Adipocyte (in vitro differentiated cells): ENCODE data around the gene C11orf65.

Experiments used
- DNase-seq: peaks from one replicate; pipeline ENCODE4 v3.0.0-alpha.2; 2015; ENCODE audit warnings: low read depth
- H3K27me3 ChIP-seq: replicated peaks from 2 replicates; pipeline ENCODE4 v1.7.0; 2013; ENCODE audit warnings: mild to moderate bottlenecking, low read length, moderate library complexity; ENCODE audit not compliant: control insufficient read depth, insufficient read depth
- H3K36me3 ChIP-seq: 2 replicates; pipeline ENCODE4 v1.7.0; 2013; ENCODE audit warnings: low read length, mild to moderate bottlenecking, moderate library complexity; ENCODE audit not compliant: control insufficient read depth, insufficient read depth, severe bottlenecking
- H3K4me1 ChIP-seq: 2 replicates; pipeline ENCODE4 v1.7.0; 2013; ENCODE audit warnings: mild to moderate bottlenecking, low read length, moderate library complexity; ENCODE audit not compliant: control insufficient read depth, insufficient read depth
- H3K4me3 ChIP-seq: 2 replicates; pipeline ENCODE4 v1.7.0; 2013; ENCODE audit warnings: mild to moderate bottlenecking, low read length, moderate library complexity
- H3K9ac ChIP-seq: 2 replicates; pipeline ENCODE4 v1.7.0; 2013; ENCODE audit warnings: mild to moderate bottlenecking, low read length, moderate library complexity
- H3K9me3 ChIP-seq: 2 replicates; pipeline ENCODE4 v1.7.0; 2013; ENCODE audit warnings: mild to moderate bottlenecking, low read length, moderate library complexity; ENCODE audit not compliant: control insufficient read depth

C11orf65 gene

DNA sequence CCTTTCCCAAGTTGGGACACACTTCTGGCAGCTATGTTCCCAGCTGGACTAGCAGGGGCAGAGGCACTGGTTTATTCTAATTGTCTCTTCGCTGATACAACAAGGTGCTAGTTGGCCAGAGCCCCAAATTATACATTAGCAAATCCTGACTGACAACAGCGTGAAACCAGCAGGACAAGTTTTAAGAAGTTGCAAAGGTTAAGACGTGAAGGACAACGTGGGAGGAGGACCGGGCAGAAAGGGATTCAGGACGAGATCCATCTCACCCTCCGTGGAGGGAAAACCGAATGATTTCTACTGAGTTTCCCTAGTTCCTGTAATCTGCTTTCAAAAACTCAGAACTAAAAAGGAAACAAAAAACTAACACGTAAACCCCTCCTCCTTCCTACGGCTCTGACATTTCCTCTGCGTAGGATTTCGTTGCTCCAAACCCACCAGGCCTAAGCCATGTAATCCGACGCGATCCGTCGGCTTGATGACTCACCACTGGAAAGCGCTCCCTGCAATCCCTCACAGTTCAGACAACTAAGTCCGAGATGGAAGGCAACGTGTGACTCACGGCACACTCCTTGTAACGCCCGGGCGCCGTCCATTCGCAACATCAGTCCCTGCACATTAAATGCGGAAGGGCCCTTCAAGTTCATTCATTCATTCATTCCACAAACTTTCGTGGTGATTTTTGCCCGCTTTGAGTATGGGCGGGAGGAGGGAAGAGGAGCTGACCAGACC is 30.2 kb upstream of the C11orf65 start:
- peak overlapping the region; percentile 86 for H3K4me3 ChIP-seq
- DNase-seq, result peak; percentile 99
- H3K9ac ChIP-seq, result peak overlapping the region; percentile 86

DNA sequence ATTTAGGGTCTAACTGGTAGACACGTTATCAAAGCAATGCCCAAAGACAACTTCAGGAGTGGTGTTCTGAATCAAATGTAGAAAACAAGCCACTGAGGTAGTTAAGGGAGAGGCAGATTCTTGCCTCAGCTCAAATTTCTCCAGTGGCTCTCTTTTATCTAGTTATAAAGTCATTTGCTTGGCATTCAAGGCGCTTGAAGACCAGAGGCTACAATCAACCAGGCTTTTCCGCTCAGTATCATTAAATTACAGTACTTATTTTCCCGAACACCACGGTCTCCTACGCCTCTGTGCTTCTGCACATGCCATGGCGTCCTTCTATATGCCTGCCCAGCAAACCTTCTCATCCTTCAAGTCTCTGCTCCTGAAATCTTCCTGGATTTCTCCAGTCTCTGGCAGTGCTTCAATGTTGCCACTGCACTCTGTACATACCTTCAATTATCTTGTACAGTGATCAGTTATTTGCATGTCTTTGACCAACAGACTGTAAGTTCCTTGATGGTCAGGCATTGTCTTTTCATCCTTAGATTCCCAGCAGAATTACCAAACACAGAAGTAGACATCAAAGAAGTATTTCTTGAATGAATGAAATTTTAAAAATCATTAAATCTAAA is 29.4 kb upstream of the C11orf65 start:
- no peaks in the 10 kb centered on the region for H3K9me3 ChIP-seq
- H3K27me3 ChIP-seq, result no peaks in the 10 kb centered on the region
- peaks cover 14% of the 10 kb centered on the region for H3K4me1 ChIP-seq
- DNase-seq, result peak; percentile 52
- peak overlapping the region; percentile 86 for H3K9ac ChIP-seq
- no peaks in the 10 kb centered on the region for H3K36me3 ChIP-seq
- H3K4me3 ChIP-seq, result peak overlapping the region; percentile 86

More for the DNA sequence above, 30.2 kb upstream of the C11orf65 start:
- Histone ChIP-seq H3K9me3 (no peaks in the 10 kb centered on the region), H3K4me1 (peaks cover 14% of the 10 kb centered on the region), H3K27me3 (no peaks in the 10 kb centered on the region), H3K36me3 (no peaks in the 10 kb centered on the region)

DNA sequence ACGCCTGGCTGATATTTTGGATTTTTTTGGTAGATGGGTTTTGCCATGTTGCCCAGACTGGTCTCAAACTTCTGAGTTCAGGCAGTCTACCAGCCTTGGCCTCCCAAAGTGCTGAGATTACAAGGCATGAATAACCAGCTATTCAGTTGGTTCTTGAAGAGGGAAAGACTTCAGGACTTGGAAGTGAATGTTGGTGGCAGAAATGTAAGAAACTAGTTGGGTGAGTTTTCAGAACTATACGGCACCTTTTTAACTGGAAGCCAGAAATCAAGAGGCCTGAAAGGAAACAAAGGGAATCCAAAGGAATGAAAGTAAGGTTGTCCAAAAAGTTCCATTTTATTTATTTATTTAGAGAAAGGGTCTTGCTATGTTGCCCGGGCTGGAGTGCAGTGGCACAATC is 28.0 kb upstream of the C11orf65 start:
- no peak overlapping the region for H3K9ac ChIP-seq
- H3K4me1 ChIP-seq, result peaks cover 14% of the 10 kb centered on the region
- peaks cover 6% of the 10 kb centered on the region for H3K36me3 ChIP-seq
- DNase-seq, result no peak
- H3K9me3 ChIP-seq, result no peaks in the 10 kb centered on the region
- H3K27me3 ChIP-seq, result no peaks in the 10 kb centered on the region
- no peak overlapping the region for H3K4me3 ChIP-seq

DNA sequence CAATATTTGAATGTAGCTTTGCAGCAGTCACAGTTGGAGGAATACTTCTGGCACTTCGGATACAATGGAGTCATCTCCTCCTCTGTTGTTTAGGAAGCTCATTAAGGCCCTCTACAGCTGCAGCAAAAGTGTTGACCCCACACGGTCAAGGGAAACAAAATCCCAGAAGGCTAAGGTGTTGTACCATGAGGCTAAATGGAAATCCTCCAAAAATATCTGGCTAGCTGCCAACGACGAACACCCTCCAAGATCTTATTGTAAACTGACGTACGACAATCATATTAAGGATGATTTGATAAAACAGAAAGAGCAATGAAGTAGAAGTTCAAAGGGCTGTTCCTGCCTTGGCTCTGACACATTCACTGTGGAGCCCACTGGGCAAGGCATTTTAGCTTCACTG is 26.9 kb upstream of the C11orf65 start:
- Histone ChIP-seq H3K4me3 (no peak overlapping the region), H3K4me1 (peaks cover 14% of the 10 kb centered on the region), H3K36me3 (peaks cover 12% of the 10 kb centered on the region), H3K27me3 (no peaks in the 10 kb centered on the region), H3K9ac (no peak overlapping the region), H3K9me3 (no peaks in the 10 kb centered on the region)
- no peak for DNase-seq

DNA sequence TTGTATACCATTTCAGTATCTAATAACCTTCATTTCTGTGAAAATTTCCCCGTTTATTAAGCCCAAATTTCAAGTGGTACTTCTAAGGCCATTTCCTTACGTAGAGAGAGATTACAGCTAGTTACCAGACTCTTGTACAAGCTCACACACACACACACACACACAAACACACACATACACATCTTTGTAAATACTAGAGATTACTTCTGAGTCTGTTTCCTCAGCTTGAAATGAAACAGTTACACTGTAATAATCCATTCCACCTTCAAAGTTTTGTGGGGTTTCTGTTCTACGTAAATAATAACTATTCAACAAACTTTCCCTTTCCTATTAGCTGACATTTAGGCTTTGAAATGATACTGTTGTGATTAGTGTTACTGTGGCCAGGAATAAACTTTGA is 24.6 kb upstream of the C11orf65 start:
- Histone ChIP-seq H3K9me3 (no peaks in the 10 kb centered on the region), H3K9ac (no peak overlapping the region), H3K4me3 (no peak overlapping the region), H3K27me3 (no peaks in the 10 kb centered on the region), H3K4me1 (peaks cover 9% of the 10 kb centered on the region), H3K36me3 (peaks cover 17% of the 10 kb centered on the region)
- no peak for DNase-seq

DNA sequence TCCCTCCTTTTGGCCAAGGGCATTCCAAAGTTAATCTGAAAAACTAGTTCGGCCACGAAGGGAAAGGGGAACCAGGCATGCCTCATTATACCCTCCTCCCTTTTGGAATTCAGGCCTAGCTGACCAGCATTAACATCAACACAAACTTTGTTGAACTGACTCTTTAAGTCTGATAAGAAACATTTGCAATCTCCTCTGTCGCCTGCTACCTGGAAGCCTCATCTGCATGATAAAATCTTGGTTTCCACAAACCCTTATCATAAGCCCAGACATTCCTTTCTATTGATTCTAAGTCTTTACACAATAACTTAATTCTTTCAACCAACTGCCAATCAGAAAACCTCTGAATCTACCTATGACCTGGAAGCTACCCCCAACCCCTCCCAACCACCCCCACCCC is 19.5 kb upstream of the C11orf65 start:
- Histone ChIP-seq H3K4me1 (no peaks in the 10 kb centered on the region), H3K9ac (no peak overlapping the region), H3K4me3 (no peak overlapping the region), H3K9me3 (no peaks in the 10 kb centered on the region), H3K27me3 (no peaks in the 10 kb centered on the region), H3K36me3 (peaks cover 53% of the 10 kb centered on the region)
- DNase-seq, result no peak

DNA sequence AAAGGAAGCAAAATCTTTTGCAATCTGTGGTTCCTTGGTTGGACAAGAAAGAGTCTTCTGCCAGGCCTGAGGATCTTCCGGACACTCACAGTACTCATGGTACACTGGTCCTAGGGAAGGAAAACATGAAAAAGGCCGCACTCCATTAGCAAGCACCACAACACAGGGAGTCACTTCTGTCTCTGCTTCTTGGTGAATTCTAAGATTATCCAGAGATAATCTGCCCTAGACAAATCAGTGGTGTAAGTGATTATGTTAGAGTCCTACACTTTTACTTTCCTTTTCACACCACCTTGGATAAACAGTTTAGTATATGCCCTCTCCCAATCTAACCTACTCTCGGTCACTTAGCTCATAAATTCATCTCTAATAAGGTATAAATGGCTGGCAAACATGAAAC is 19.0 kb upstream of the C11orf65 start:
- H3K9ac ChIP-seq, result no peak overlapping the region
- H3K9me3 ChIP-seq, result no peaks in the 10 kb centered on the region
- DNase-seq, result no peak
- H3K4me3 ChIP-seq, result no peak overlapping the region
- H3K27me3 ChIP-seq, result no peaks in the 10 kb centered on the region
- H3K4me1 ChIP-seq, result no peaks in the 10 kb centered on the region
- H3K36me3 ChIP-seq, result peaks cover 55% of the 10 kb centered on the region

DNA sequence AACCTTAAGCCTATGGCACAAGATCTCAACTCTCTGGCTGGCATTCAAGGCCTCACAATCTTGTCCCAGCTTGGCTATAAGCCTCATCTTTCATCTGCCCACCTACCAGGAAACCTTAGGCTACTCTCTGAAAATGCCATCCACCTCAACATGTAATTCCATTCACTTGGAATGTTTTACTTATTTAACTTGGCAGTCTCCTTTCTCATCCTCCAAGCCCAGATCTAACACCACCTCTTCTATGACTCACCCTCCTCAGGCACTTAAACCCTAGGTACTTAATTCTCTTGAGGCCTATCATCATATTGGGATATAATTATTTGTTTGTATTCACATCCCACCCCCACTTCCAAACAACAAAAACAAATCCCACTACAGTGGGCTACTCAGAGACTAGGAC is 15.8 kb upstream of the C11orf65 start:
- Histone ChIP-seq H3K4me1 (no peaks in the 10 kb centered on the region), H3K4me3 (no peak overlapping the region), H3K9me3 (no peaks in the 10 kb centered on the region), H3K27me3 (no peaks in the 10 kb centered on the region), H3K9ac (no peak overlapping the region), H3K36me3 (peaks cover 53% of the 10 kb centered on the region)
- DNase-seq, result no peak

DNA sequence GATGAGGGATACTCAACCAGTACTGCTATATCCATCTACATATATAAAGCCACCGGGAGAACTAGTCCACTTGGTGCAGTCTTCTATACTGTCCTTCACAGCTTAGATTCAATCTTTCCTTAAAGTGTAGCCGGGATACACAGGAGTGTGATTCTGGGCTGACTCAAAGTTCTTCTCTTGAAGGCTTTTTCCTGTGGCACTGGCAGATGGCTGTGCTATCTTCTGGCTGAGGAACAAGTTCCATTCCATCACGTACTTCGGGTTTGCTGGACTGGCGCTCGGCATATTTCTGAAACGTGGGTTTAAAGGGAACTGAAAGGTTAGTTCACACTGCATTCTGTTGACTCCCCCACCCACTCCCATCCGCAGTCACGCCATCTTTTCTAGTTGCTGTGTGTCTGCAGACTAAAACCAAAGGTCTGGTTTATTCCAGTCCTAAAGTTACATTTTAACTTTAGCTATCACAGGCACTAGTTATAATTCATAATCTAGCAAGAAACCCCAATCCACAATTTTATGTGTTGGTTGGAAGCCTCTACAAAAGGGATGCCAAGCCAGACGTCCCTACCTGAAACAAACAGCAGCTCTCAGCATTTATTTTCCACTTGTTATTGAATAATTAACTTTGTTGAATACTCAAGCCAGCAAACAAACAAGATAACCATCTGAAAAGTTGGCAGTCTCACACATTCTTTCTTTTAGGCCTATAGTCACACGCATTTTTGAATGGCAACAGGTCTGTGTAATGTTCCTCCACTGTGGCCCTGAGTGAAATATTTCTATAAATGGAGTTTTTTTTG is 7.5 kb upstream of the C11orf65 start:
- Histone ChIP-seq H3K27me3 (no peaks in the 10 kb centered on the region), H3K4me1 (no peaks in the 10 kb centered on the region), H3K9ac (no peak overlapping the region), H3K9me3 (no peaks in the 10 kb centered on the region), H3K4me3 (no peak overlapping the region), H3K36me3 (peaks cover 37% of the 10 kb centered on the region)
- DNase-seq, result no peak

DNA sequence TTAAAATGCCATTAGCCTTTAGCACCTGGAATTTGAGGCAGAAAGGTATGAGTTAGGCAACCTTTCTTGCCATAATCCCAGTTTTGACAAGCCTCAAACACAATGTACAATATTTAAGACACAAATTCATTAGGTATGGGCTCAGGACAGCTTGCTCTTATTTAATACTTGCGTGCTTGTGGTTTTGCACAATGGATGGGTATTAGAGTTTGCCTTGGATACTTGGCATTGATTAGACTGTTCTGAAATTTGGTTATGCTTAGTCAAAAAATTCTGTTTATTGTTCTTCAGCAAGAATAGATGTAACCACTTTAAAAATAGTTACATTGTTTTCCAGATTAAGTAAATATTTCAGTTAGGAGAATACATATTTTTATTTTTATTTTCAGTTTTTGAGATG is 5.4 kb upstream of the C11orf65 start:
- peaks cover 29% of the 10 kb centered on the region for H3K36me3 ChIP-seq
- H3K9me3 ChIP-seq, result no peaks in the 10 kb centered on the region
- H3K4me3 ChIP-seq, result no peak overlapping the region
- H3K4me1 ChIP-seq, result no peaks in the 10 kb centered on the region
- no peak overlapping the region for H3K9ac ChIP-seq
- no peak for DNase-seq
- H3K27me3 ChIP-seq, result no peaks in the 10 kb centered on the region

DNA sequence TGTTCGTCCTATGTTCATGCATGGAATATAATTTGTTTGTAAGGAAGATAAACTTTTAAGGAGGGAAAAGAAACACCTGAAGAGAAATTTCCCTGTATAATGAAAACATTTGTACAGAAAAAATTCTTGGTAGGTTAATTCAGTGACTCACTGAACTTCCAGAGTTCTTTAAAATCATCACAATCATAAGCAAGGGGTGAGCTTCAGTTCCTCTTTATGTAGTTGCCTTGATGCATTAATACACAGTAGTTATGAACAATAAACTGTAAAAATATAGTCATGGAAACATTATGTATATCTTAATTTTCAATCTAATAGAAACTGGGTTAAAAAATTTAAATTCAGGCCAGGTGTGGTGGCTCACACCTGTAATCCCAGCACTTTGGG is 1.1 kb upstream of the C11orf65 start:
- peak overlapping the region; percentile 93 for H3K9ac ChIP-seq
- H3K4me1 ChIP-seq, result peaks cover 5% of the 10 kb centered on the region
- no peak overlapping the region for H3K4me3 ChIP-seq
- H3K9me3 ChIP-seq, result no peaks in the 10 kb centered on the region
- no peaks in the 10 kb centered on the region for H3K27me3 ChIP-seq
- DNase-seq, result no peak
- H3K36me3 ChIP-seq, result peaks cover 3% of the 10 kb centered on the region
